Activated naive CD8-positive, alpha-beta T cell treated with anti-CD3 and anti-CD28 coated beads for 36 hours (primary cell): ENCODE data around the gene STXBP2. TPM values are rescaled to one million over a fixed set of nuclear protein-coding genes. Genes with fewer than 3 reads are reported as not detected.

Source experiments
- DNase-seq: peaks from one replicate; pipeline ENCODE4 v3.0.0; 2021
- H3K27ac Mint-ChIP-seq: one replicate; pipeline ENCODE4 v1.8.0; 2022; ENCODE audit warnings: mild to moderate bottlenecking, moderate library complexity, mixed read lengths
- H3K27me3 Mint-ChIP-seq: one replicate; pipeline ENCODE4 v1.8.0; 2022; ENCODE audit warnings: mild to moderate bottlenecking, mixed read lengths
- H3K36me3 Mint-ChIP-seq: one replicate; pipeline ENCODE4 v1.8.0; 2021; ENCODE audit warnings: mild to moderate bottlenecking, mixed read lengths
- H3K4me1 Mint-ChIP-seq: one replicate; pipeline ENCODE4 v1.8.0; 2021; ENCODE audit warnings: mixed read lengths
- H3K4me3 Mint-ChIP-seq: one replicate; pipeline ENCODE4 v1.8.0; 2022; ENCODE audit warnings: mild to moderate bottlenecking, moderate library complexity, mixed read lengths
- H3K9me3 Mint-ChIP-seq: one replicate; pipeline ENCODE4 v1.8.0; 2022; ENCODE audit warnings: mixed read lengths
- total RNA-seq, 2 experiments: library from RNA; stranded (reverse); gene quantifications; one replicate each; pipeline ENCODE4 v1.2.3, GENCODE V29; 2021

The STXBP2 gene
- total RNA-seq, 2 experiments from 2014 or later, result 73.3 to 73.5 TPM

DNA sequence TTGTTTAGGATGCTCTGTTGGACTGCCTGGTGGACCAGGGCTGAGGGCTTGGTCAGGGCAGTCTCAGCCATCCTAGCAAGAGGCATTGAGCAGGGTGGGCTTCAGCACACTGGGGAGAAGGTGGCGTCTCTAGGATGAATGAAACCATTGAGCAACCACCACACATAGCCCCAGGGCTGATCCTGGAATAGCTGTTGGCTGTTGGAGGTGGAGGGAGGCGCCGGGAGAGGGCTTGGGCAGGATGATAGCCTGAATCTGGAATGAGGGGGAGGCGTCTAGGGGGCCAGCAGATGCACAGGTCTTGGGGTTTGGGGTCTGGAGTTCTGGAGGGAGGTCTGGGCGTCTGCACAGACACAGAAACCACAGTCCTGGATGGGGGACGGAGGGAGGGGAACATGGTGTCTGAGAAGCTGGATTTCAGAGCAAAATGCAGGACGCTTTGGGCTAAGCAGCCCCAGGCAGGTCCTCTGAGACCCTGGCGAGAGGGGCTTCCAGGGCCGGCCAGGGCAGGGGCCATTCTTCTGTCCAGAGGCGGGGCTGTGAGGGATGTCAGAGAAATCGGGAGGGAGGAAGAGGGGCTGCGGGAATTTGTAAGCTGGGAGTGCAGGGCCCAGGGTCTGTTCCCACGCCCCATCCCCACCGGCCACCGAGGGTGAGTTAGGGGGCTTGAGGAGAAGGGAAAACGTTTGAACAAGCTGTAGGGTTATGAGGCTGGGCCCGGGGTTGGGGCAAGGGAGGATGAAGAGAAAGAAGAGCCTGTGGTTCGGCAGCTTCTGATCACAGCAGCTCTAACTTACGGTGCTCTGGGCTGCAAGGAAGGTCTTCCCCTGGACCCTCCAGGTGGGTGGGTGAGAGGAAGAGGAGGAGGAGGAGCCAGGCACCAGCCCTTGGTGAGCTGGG, 48.9 kb downstream of the STXBP2 start:
- Mint-ChIP-seq H3K4me1 (peaks cover 13% of the 10 kb centered on the region), H3K9me3 (no peaks in the 10 kb centered on the region), H3K27ac (no peak overlapping the region), H3K27me3 (no peaks in the 10 kb centered on the region), H3K4me3 (no peak overlapping the region), H3K36me3 (peaks cover 11% of the 10 kb centered on the region)
- DNase-seq, result no peak

DNA sequence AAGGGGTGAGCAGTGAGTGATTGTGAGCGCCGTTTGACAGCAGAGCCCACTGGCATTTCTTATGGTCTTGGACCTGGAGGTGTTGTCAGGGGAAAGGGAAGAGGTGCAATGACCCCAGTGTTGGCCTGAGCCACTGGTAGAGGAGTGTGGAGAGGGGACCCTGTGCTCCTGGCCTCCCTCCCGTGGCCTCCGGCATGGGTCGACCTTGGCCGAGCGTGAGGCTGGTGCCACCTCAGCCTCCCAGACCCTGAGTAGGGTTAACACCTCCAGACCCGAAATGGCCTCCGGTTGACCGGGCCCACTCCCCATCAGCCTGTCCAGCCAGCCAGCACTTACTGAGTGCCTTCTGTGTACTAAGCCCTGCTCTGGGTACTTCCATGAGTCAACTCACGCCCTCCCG, 50.3 kb downstream of the STXBP2 start:
- H3K4me1 Mint-ChIP-seq, result peaks cover 5% of the 10 kb centered on the region
- no peaks in the 10 kb centered on the region for H3K9me3 Mint-ChIP-seq
- no peak overlapping the region for H3K27ac Mint-ChIP-seq
- peaks cover 9% of the 10 kb centered on the region for H3K36me3 Mint-ChIP-seq
- no peak for DNase-seq
- no peaks in the 10 kb centered on the region for H3K27me3 Mint-ChIP-seq
- H3K4me3 Mint-ChIP-seq, result no peak overlapping the region

GRCh38 chr19:7689165-7689564, 52.3 kb downstream of the STXBP2 start:
- Mint-ChIP-seq H3K36me3 (no peaks in the 10 kb centered on the region), H3K27ac (no peak overlapping the region), H3K4me1 (peaks cover 2% of the 10 kb centered on the region), H3K4me3 (no peak overlapping the region), H3K27me3 (no peaks in the 10 kb centered on the region), H3K9me3 (no peaks in the 10 kb centered on the region)
- DNase-seq, result no peak

GRCh38 chr19:7690779-7691258, 53.9 kb downstream of the STXBP2 start:
- Mint-ChIP-seq H3K36me3 (no peaks in the 10 kb centered on the region), H3K9me3 (no peaks in the 10 kb centered on the region), H3K27ac (no peak overlapping the region)

GRCh38 chr19:7691497-7691896, 54.6 kb downstream of the STXBP2 start:
- Mint-ChIP-seq H3K4me1 (peaks cover under 1% of the 10 kb centered on the region), H3K27me3 (peaks cover 1% of the 10 kb centered on the region), H3K4me3 (no peak overlapping the region), H3K27ac (no peak overlapping the region), H3K36me3 (no peaks in the 10 kb centered on the region), H3K9me3 (no peaks in the 10 kb centered on the region)
- DNase-seq, result no peak

More at GRCh38 chr19:7690779-7691258, 53.9 kb downstream of the STXBP2 start:
- Mint-ChIP-seq H3K4me1 (no peaks in the 10 kb centered on the region), H3K4me3 (no peak overlapping the region), H3K27me3 (no peaks in the 10 kb centered on the region)
- no peak for DNase-seq

- peaks cover 2% of the 10 kb centered on the region for H3K4me1 Mint-ChIP-seq
- no peaks in the 10 kb centered on the region for H3K9me3 Mint-ChIP-seq
- no peak overlapping the region for H3K4me3 Mint-ChIP-seq
- H3K27ac Mint-ChIP-seq, result no peak overlapping the region
- no peak for DNase-seq
- H3K27me3 Mint-ChIP-seq, result peaks cover 3% of the 10 kb centered on the region
- H3K36me3 Mint-ChIP-seq, result no peaks in the 10 kb centered on the region
Observed at GRCh38 chr19:7692417-7693088, 55.6 kb downstream of the STXBP2 start.

DNA sequence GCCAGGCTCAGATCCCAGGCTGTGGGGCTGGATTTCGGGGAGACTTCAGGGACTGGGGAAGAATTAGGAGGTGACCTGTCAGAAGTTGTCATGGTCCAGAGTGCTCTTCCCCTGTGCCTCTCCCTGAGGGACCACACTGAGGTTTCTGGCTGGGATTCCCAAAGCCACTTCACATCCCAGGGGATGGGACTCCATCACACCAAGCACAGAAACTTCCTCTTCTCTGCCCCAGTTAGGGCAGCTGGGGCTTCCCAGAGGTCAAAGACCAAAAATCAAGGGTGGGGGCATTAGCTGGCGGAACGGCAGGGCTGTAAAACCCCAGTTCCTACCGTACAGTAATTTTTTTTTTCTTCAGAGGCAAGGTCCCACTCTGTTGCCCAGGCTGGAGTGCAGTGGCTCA, 57.6 kb downstream of the STXBP2 start:
- no peak overlapping the region for H3K27ac Mint-ChIP-seq
- no peaks in the 10 kb centered on the region for H3K9me3 Mint-ChIP-seq
- H3K4me3 Mint-ChIP-seq, result no peak overlapping the region
- peaks cover 13% of the 10 kb centered on the region for H3K27me3 Mint-ChIP-seq
- no peak for DNase-seq
- H3K36me3 Mint-ChIP-seq, result no peaks in the 10 kb centered on the region
- peaks cover 14% of the 10 kb centered on the region for H3K4me1 Mint-ChIP-seq

Other genes starting within 250 kb of the STXBP2 start
- 1 to 10 TPM in 1 of 2 experiments, under 1 TPM in 1; 0.82 to 1.5 TPM for gene PEX11G, start 148.1 kb upstream of the STXBP2 start, total RNA-seq
- 1 to 10 TPM; 6.5 to 7.3 TPM for gene ZNF358, start 121.0 kb upstream of the STXBP2 start, total RNA-seq
- gene MCOLN1, start 114.5 kb upstream of the STXBP2 start, total RNA-seq, result 10 to 100 TPM; 12.3 to 12.4 TPM
- gene PNPLA6, start 101.4 kb upstream of the STXBP2 start, total RNA-seq, result 10 to 100 TPM; 67.8 to 68.5 TPM
- under 1 TPM; 0.50 to 0.52 TPM for gene CAMSAP3, start 41.2 kb upstream of the STXBP2 start, total RNA-seq
- 10 to 100 TPM; 44.0 to 45.8 TPM for gene XAB2, start 7.6 kb upstream of the STXBP2 start, total RNA-seq
- gene PET100, start 7.3 kb upstream of the STXBP2 start, total RNA-seq, result 10 to 100 TPM; 83.7 to 86.0 TPM
- 1 to 10 TPM in 1 of 2 experiments, under 1 TPM in 1; 0.99 to 1.4 TPM for gene PCP2, start 3.4 kb upstream of the STXBP2 start, total RNA-seq
- not detected for gene RETN, start 31.9 kb downstream of the STXBP2 start, total RNA-seq
- not detected for gene MCEMP1, start 40.0 kb downstream of the STXBP2 start, total RNA-seq
- gene TRAPPC5, start 43.7 kb downstream of the STXBP2 start, total RNA-seq, result 10 to 100 TPM; 83.3 to 83.8 TPM
- gene FCER2, start 65.0 kb downstream of the STXBP2 start, total RNA-seq, result 1 to 10 TPM; 1.5 to 1.7 TPM
- not detected for gene CLEC4G, start 95.0 kb downstream of the STXBP2 start, total RNA-seq
- not detected for gene CD209, start 110.4 kb downstream of the STXBP2 start, total RNA-seq
- not detected for gene CLEC4M, start 126.1 kb downstream of the STXBP2 start, total RNA-seq
- gene EVI5L, start 193.1 kb downstream of the STXBP2 start, total RNA-seq, result 1 to 10 TPM; 4.8 TPM
- under 1 TPM in 1 of 2 experiments, not detected in 1; 0.10 TPM for gene PRR36, start 237.3 kb downstream of the STXBP2 start, total RNA-seq